Measurements from ENCODE around the gene ELK4. TPM values are rescaled to one million over a fixed set of nuclear protein-coding genes. Genes with fewer than 3 reads are reported as not detected.

Gene ELK4
- total and polyA plus RNA-seq, 2 of the 13 experiments (the other 11 are each of a cell fraction or from before 2014, with no cell fraction given) = 8.3 to 13.1 TPM

DNA sequence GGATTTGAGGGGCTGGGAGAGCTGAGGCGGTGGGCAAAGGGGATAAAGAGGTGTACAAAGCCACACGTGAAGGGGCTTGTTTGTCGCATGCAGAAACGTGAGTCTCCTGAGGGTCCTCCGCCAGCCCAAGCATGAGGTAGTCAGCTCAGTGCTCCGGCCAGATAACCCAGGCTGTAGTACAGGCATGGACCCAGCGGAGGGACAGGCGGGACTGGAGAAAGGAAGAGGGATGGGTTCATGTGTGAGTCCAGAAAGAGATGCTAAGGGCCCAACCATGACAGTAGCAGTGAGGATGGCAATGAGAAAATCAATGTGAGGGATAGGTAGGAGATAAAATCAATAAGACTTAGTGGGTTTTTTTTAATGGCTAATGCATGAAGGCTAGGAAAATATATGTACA, 13.7 kb upstream of the ELK4 start:
- Histone ChIP-seq H3K36me3 (replicated peaks in 1 of 2; ENCODE audit: control insufficient read depth in 1 of 2, insufficient read depth in 2 of 2, low read length in 2 of 2) (no peaks in the 10 kb centered on the region), H3K79me2 (ENCODE audit: insufficient read depth, low read length) (no peaks in the 10 kb centered on the region), H3K4me2 (ENCODE audit: low read depth, low read length) (no peak overlapping the region), H4K20me1 (ENCODE audit: insufficient read depth, low read length) (no peaks in the 10 kb centered on the region), H3K9ac (ENCODE audit: insufficient read depth, low read depth, low read length) (no peak overlapping the region), H3K27ac (ENCODE audit: extremely low read length, insufficient read depth, low read length) (no peak overlapping the region), H2AFZ (ENCODE audit: low read length) (no peak overlapping the region), H3K27me3 (ENCODE audit: control insufficient read depth in 1 of 2, insufficient read depth in 2 of 2, low read length in 2 of 2) (no peaks in the 10 kb centered on the region), H3K4me3 (replicated peaks in 1 of 3; ENCODE audit: insufficient read depth in 1 of 3, low read depth in 2 of 3, low read length in 3 of 3) (no peak overlapping the region), H3K4me1 (ENCODE audit: insufficient read depth, low read length) (peaks cover 56% of the 10 kb centered on the region), H3K9me3 (ENCODE audit: low read length) (no peaks in the 10 kb centered on the region)
- POLR2A ChIA-PET = interaction anchor here (5.9 kb wide), 1 partner anchor 14 kb away, joined by 34 read pairs; the partner anchor contains the start of gene ELK4
- DNase-seq (ENCODE audit: low spot score) (no peak), FAIRE-seq (no peak), ATAC-seq (peak; percentile 45; the same call in 2 of the 3 replicates)
- in situ Hi-C loops (cut with HindIII; ENCODE audit: extremely low pct_ligation_motif_present, low pct_unique_long_range_greater_than_20kb) (no loop called here), intact Hi-C loops (cut with micrococcal nuclease; ENCODE audit: unreplicated experiment) (no loop called here)
- WGBS (ENCODE audit: low lambda C conversion rate) = 93% methylated on average over 8 of the region's 8 CpGs
- BruUV-seq (replicated peaks) = no TSS peak
- no peak for TF ChIP-seq SMAD9 (CRISPR knock-in tag; IDR thresholded peaks at IDR 0.05)
- TF ChIP-seq KAT2B (IDR thresholded peaks at IDR 0.05; ENCODE audit: borderline replicate concordance, low read depth, low read length) = no peak
- no peak for TF ChIP-seq ZKSCAN8 (CRISPR knock-in tag; IDR thresholded peaks at IDR 0.05; ENCODE audit: borderline replicate concordance)
- no peak for TF ChIP-seq RBM39 (IDR thresholded peaks at IDR 0.05; ENCODE audit: low read depth, low read length, poor library complexity, severe bottlenecking)
- no peak for TF ChIP-seq JUND (CRISPR knock-in tag; IDR thresholded peaks at IDR 0.05)
- no peak for TF ChIP-seq ZNF720 (CRISPR knock-in tag; IDR thresholded peaks at IDR 0.05)
- TF ChIP-seq ZNF784 (CRISPR knock-in tag; IDR thresholded peaks at IDR 0.05; ENCODE audit: borderline replicate concordance) = no peak
- CTCF ChIA-PET (ENCODE audit: low intra/inter-chr PET ratio, low total read pairs) = interaction anchor here (0.6 kb wide), 1 partner anchor 30 kb away, joined by 3 read pairs; no protein-coding TSS in a partner anchor
